HFFc6 (cell line): ENCODE data around the gene MYCT1. TPM values are rescaled to one million over a fixed set of nuclear protein-coding genes. Genes with fewer than 3 reads are reported as not detected.

ENCODE experiments used
- DNase-seq: peaks from one replicate; pipeline ENCODE4 v3.0.0-alpha.2; 2018
- H3K27ac Mint-ChIP-seq: 2 replicates; pipeline ENCODE4 v1.8.0; 2020; ENCODE audit warnings: mild to moderate bottlenecking, mixed read lengths
- H3K27me3 Mint-ChIP-seq: 2 replicates; pipeline ENCODE4 v1.8.0; 2021; ENCODE audit warnings: mild to moderate bottlenecking, moderate library complexity, mixed read lengths; ENCODE audit not compliant: insufficient read depth
- H3K36me3 Mint-ChIP-seq: 2 replicates; pipeline ENCODE4 v1.8.0; 2021; ENCODE audit warnings: low read depth, mixed read lengths
- H3K4me1 Mint-ChIP-seq: 2 replicates; pipeline ENCODE4 v1.8.0; 2020; ENCODE audit warnings: low read depth, mixed read lengths
- H3K4me3 Mint-ChIP-seq: 2 replicates; pipeline ENCODE4 v1.8.0; 2020; ENCODE audit warnings: mild to moderate bottlenecking, moderate library complexity, mixed read lengths
- H3K9me3 Mint-ChIP-seq: 2 replicates; pipeline ENCODE4 v1.8.0; 2020; ENCODE audit warnings: mild to moderate bottlenecking, mixed read lengths
- CTCF ChIP-seq: fragments of 200-600 bp; sonication (generic); IDR thresholded peaks from 2 replicates; pipeline ENCODE4 v1.5.0; 2021; ENCODE audit warnings: antibody characterized with exemption, mild to moderate bottlenecking
- total RNA-seq, 6 experiments: library from RNA; stranded (reverse); fragmentation: NEBNext Ultra II Directional; extraction: Animal tissue kit (Norgen Biotek cat#: 25700); gene quantifications; 2 replicates in 1 of 6; 3 replicates in 5 of 6; pipeline ENCODE4 v1.2.3, GENCODE V29; 2021

The MYCT1 gene
- total RNA-seq, 6 experiments from 2014 or later, result 0.71 to 2.0 (median 1.7) TPM

- Mint-ChIP-seq H3K36me3 (no peaks in the 10 kb centered on the region), H3K4me1 (peaks cover 14% of the 10 kb centered on the region), H3K9me3 (no peaks in the 10 kb centered on the region), H3K27me3 (no peaks in the 10 kb centered on the region; the same call in 1 of the 2 replicates), H3K4me3 (no peak overlapping the region), H3K27ac (no peak overlapping the region)
- no peak for DNase-seq
- TF ChIP-seq CTCF, result no peak
These were observed 51.6 kb downstream of the MYCT1 start for GRCh38 chr6:152749336-152749735.

GRCh38 chr6:152750694-152751093 lies 53.0 kb downstream of the MYCT1 start, which contains the start of gene VIP:
Gene VIP, plus strand, starts transcription at chr6:152750797. Its CDS starts 1,381 bp downstream, at chr6:152752178.
- Mint-ChIP-seq H3K4me1 (peaks cover 11% of the 10 kb centered on the region), H3K27ac (no peak within 1 kb of the TSS), H3K36me3 (no peaks in the 10 kb centered on the region), H3K9me3 (no peaks in the 10 kb centered on the region), H3K4me3 (no peak within 1 kb of the TSS), H3K27me3 (no peaks in the 10 kb centered on the region; the same call in 1 of the 2 replicates)
- peak; percentile 37 for DNase-seq
- TF ChIP-seq CTCF, result no peak

DNA sequence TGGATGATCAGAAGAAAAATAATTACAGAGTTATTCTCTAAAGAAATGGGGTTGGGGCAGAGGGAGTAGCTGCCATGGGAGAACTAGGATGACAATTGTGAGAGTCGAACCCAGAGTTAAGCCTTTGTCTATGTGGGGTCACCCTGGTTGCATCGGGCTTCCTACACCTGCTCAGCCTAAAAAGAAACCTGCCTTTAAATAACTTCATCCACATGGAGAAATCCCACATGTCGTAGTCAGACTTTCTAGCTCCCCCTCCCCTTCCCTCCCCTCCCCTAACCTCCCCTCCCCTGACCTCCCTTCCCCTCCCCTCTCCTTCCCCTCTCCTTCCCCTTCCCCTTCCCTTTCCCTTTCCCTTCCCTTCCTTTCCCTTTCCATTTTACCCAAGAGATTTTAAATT lies 67.6 kb downstream of the MYCT1 start:
- H3K36me3 Mint-ChIP-seq, result no peaks in the 10 kb centered on the region
- no peak overlapping the region for H3K4me3 Mint-ChIP-seq
- peaks cover 5% of the 10 kb centered on the region; the same call in 1 of the 2 replicates for H3K27me3 Mint-ChIP-seq
- no peak for TF ChIP-seq CTCF
- H3K4me1 Mint-ChIP-seq, result no peaks in the 10 kb centered on the region
- H3K9me3 Mint-ChIP-seq, result no peaks in the 10 kb centered on the region
- DNase-seq, result no peak
- no peak overlapping the region for H3K27ac Mint-ChIP-seq

GRCh38 chr6:152769159-152769558 lies 71.5 kb downstream of the MYCT1 start:
- H3K27me3 Mint-ChIP-seq, result peaks cover 5% of the 10 kb centered on the region; the same call in 1 of the 2 replicates
- H3K4me1 Mint-ChIP-seq, result no peaks in the 10 kb centered on the region
- DNase-seq, result no peak
- no peaks in the 10 kb centered on the region for H3K9me3 Mint-ChIP-seq
- no peaks in the 10 kb centered on the region for H3K36me3 Mint-ChIP-seq
- no peak overlapping the region for H3K27ac Mint-ChIP-seq
- H3K4me3 Mint-ChIP-seq, result no peak overlapping the region
- TF ChIP-seq CTCF, result no peak

DNA sequence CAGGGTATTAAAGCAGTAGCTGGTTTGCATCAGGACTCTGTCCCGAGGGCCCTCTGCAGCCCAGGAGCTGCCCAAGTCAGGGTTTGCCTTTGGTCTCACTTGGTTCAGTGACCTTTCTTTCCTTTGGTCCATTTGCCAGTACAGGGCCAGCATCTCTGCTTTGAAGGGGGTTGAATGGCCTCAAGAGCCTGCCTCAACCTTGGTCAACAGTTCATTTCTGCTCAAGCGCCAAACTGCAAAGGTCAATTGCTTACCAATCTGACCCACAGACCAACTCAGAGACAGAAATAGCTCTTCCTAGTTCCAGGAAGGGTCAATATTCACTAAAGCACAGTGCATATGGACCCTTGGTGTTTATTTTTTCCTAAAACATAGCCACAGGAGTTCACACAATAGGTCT lies 72.3 kb downstream of the MYCT1 start:
- TF ChIP-seq CTCF, result no peak
- Mint-ChIP-seq H3K36me3 (no peaks in the 10 kb centered on the region), H3K27me3 (peaks cover 5% of the 10 kb centered on the region; the same call in 1 of the 2 replicates), H3K27ac (no peak overlapping the region), H3K4me3 (no peak overlapping the region), H3K4me1 (no peaks in the 10 kb centered on the region), H3K9me3 (no peaks in the 10 kb centered on the region)
- no peak for DNase-seq
